Hepatocyte (in vitro differentiated cells): ENCODE results near the gene XRN1.

ENCODE experiments used
- EZH2 ChIP-seq: fragments of 200-600 bp; sonication (generic); IDR thresholded peaks from 2 replicates; pipeline ENCODE4 v1.6.1; 2016; ENCODE audit warnings: antibody characterized with exemption, mild to moderate bottlenecking, borderline replicate concordance
- EZH2phosphoT487 ChIP-seq: fragments of 200-600 bp; sonication (generic); IDR thresholded peaks from one replicate; pipeline ENCODE4 v1.6.1; 2018; ENCODE audit warnings: antibody characterized with exemption, mild to moderate bottlenecking, low read depth, moderate library complexity; ENCODE audit not compliant: unreplicated experiment, severe bottlenecking
- TF ChIP-seq, protein P1 (sequence below): fragments of 200-600 bp; sonication (generic); IDR thresholded peaks from 2 replicates; pipeline ENCODE4 v1.5.1; 2016; ENCODE audit warnings: antibody characterized with exemption, mild to moderate bottlenecking; ENCODE audit not compliant: poor library complexity

DNA sequence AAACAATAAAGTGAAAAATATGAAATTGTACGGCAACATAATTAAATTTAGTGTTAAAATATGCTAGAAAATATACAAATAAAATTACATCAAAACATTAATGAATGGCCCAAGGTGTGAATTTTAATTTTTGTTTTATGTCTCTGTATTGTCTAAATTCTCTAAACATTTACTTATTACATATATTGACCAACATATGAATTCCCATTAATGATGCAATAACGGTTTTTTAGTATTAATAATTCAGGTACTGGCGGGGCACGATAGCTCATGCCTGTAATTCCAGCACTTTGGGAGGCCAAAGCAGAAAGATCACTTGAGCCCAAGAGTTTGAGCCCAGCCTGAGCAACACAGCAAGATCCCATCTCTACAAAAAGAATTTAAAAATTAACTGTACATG is 20.6 kb upstream of the XRN1 start:
- TF ChIP-seq, protein P1, sequence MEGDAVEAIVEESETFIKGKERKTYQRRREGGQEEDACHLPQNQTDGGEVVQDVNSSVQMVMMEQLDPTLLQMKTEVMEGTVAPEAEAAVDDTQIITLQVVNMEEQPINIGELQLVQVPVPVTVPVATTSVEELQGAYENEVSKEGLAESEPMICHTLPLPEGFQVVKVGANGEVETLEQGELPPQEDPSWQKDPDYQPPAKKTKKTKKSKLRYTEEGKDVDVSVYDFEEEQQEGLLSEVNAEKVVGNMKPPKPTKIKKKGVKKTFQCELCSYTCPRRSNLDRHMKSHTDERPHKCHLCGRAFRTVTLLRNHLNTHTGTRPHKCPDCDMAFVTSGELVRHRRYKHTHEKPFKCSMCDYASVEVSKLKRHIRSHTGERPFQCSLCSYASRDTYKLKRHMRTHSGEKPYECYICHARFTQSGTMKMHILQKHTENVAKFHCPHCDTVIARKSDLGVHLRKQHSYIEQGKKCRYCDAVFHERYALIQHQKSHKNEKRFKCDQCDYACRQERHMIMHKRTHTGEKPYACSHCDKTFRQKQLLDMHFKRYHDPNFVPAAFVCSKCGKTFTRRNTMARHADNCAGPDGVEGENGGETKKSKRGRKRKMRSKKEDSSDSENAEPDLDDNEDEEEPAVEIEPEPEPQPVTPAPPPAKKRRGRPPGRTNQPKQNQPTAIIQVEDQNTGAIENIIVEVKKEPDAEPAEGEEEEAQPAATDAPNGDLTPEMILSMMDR = no peak
- TF ChIP-seq EZH2 = no peak
- no peak for TF ChIP-seq EZH2phosphoT487
